Activated T-cell treated with anti-CD3 and anti-CD28 coated beads for 24 hours (primary cell): ENCODE data around the gene FIBP.

Experiments
- DNase-seq: peaks from one replicate; pipeline ENCODE4 v3.0.0-alpha.2; 2020; ENCODE audit warnings: low read depth

Gene FIBP

GRCh38 chr11:65890324-65891218 lies 2.3 kb upstream of the FIBP start, which contains the start of gene CCDC85B:
Gene CCDC85B (plus strand): TSS chr11:65890673. CDS start chr11:65890784, 111 bp downstream.
- peak; percentile 96 for DNase-seq

GRCh38 chr11:65887723-65888162 lies 528 bp downstream of the FIBP start:
- DNase-seq, result no peak

- no peak for DNase-seq
These were observed 1.2 kb downstream of the FIBP start for GRCh38 chr11:65886826-65887722.

GRCh38 chr11:65885808-65886536 lies 2.3 kb downstream of the FIBP start:
- DNase-seq, result no peak

- DNase-seq, result no peak
These were observed 3.0 kb downstream of the FIBP start for GRCh38 chr11:65885231-65885630.

GRCh38 chr11:65884716-65885092 lies 3.6 kb downstream of the FIBP start:
- peak; percentile 77 for DNase-seq

GRCh38 chr11:65883786-65884715 lies 4.2 kb downstream of the FIBP start:
- no peak for DNase-seq

GRCh38 chr11:65883058-65883761 lies 5.1 kb downstream of the FIBP start:
- DNase-seq, result no peak

- no peak for DNase-seq
These were observed 5.9 kb downstream of the FIBP start for GRCh38 chr11:65882120-65883057.

GRCh38 chr11:65880844-65881421 lies 7.3 kb downstream of the FIBP start:
- DNase-seq, result no peak

- no peak for DNase-seq
These were observed 8.2 kb downstream of the FIBP start for GRCh38 chr11:65880027-65880426.

GRCh38 chr11:65879617-65880016 lies 8.7 kb downstream of the FIBP start, which contains the start of gene CTSW:
Gene CTSW (plus strand): TSS chr11:65879837. CDS start chr11:65879855, 18 bp downstream.
- peak; percentile 40 for DNase-seq

- DNase-seq, result peak; percentile 94
These were observed 14.7 kb downstream of the FIBP start for GRCh38 chr11:65873318-65874156.

GRCh38 chr11:65872586-65873317 lies 15.5 kb downstream of the FIBP start, which contains the start of gene EFEMP2:
Gene EFEMP2 (minus strand): TSS chr11:65872800. CDS start chr11:65872354, 446 bp downstream.
- no peak for DNase-seq

GRCh38 chr11:65871811-65872548 lies 16.3 kb downstream of the FIBP start:
- DNase-seq, result no peak
